ENCODE measurements around the gene GPSM3.

- TF ChIP-seq EZH2 (IDR thresholded peaks at IDR 0.05; ENCODE audit: borderline replicate concordance, low read depth, low read length, poor library complexity, severe bottlenecking) (no peak), CTCF (conservative IDR thresholded peaks at IDR 0.05; ENCODE audit: low read depth, low read length) (no peak)
These were observed 46.2 kb downstream of the GPSM3 start for GRCh38 chr6:32146287-32146686.

Data from A673 (cell line).